Liver (tissue), 3 donors: ENCODE results near the gene EXOC4.

Experiments used
- ATF3 ChIP-seq: IDR thresholded peaks from 2 replicates; pipeline ENCODE4 v1.6.1; 2016; ENCODE audit warnings: antibody characterized with exemption
- CTCF ChIP-seq: fragments of 150-350 bp; IDR thresholded peaks from 2 replicates; pipeline ENCODE4 v1.5.1; 2017; ENCODE audit warnings: improper control_type of control experiment, low read depth, low read length; ENCODE audit not compliant: missing input control
- FOXA1 ChIP-seq: IDR thresholded peaks from 2 replicates; pipeline ENCODE4 v1.6.1; 2016; ENCODE audit warnings: antibody characterized with exemption
- GABPA ChIP-seq, 2 donors: IDR thresholded peaks in 1 of 2; conservative IDR thresholded peaks in 1 of 2; 2 replicates each; pipeline ENCODE4 v1.6.1; 2016; ENCODE audit warnings: antibody characterized with exemption in 2 of 2, mild to moderate bottlenecking in 1 of 2, moderate library complexity in 1 of 2
- HNF4A ChIP-seq, 2 donors: conservative IDR thresholded peaks; 2 replicates each; pipeline ENCODE4 v1.6.1; 2016; ENCODE audit warnings: antibody characterized with exemption in 2 of 2, mild to moderate bottlenecking in 2 of 2
- JUND ChIP-seq, 2 donors: IDR thresholded peaks; 2 replicates each; pipeline ENCODE4 v1.6.1; 2016; ENCODE audit warnings: antibody characterized with exemption in 2 of 2
- MAX ChIP-seq: IDR thresholded peaks from 2 replicates; pipeline ENCODE4 v1.6.1; 2016; ENCODE audit warnings: antibody characterized with exemption
- RAD21 ChIP-seq, 2 donors: IDR thresholded peaks; 2 replicates each; pipeline ENCODE4 v1.6.1; 2016; ENCODE audit warnings: antibody characterized with exemption in 2 of 2, mild to moderate bottlenecking in 2 of 2
- REST ChIP-seq: IDR thresholded peaks from 2 replicates; pipeline ENCODE4 v1.6.1; 2016; ENCODE audit warnings: antibody characterized with exemption, mild to moderate bottlenecking
- SP1 ChIP-seq: IDR thresholded peaks from 2 replicates; pipeline ENCODE4 v1.6.1; 2018; ENCODE audit warnings: antibody characterized with exemption, mild to moderate bottlenecking
- TAF1 ChIP-seq: conservative IDR thresholded peaks from 2 replicates; pipeline ENCODE4 v1.6.1; 2016; ENCODE audit warnings: antibody characterized with exemption, mild to moderate bottlenecking
- ZBTB33 ChIP-seq: IDR thresholded peaks from 2 replicates; pipeline ENCODE4 v1.6.1; 2016; ENCODE audit warnings: antibody characterized with exemption
- donor health status: healthy.
- donor health status: healthy.

- TF ChIP-seq CTCF (no peak), SP1 (no peak), JUND (IDR thresholded peaks at IDR 0.05) (no peak), ATF3 (no peak), ZBTB33 (no peak), HNF4A (conservative IDR thresholded peaks at IDR 0.05) (no peak), FOXA1 (no peak), RAD21 (IDR thresholded peaks at IDR 0.05) (no peak), REST (no peak), MAX (no peak), GABPA (IDR thresholded peaks at IDR 0.05 in 1 of 2, conservative IDR thresholded peaks at IDR 0.05 in 1 of 2) (no peak), TAF1 (no peak)
Observed at GRCh38 chr7:133776266-133776665, 523.4 kb downstream of the EXOC4 start.
